Erythroblast (primary cell): ENCODE data around the gene LHX5.

Experiments
- GATA1 ChIP-seq: IDR thresholded peaks from 2 replicates; pipeline ENCODE4 v1.6.1; 2011; ENCODE audit warnings: low read depth, mild to moderate bottlenecking, control low read depth, low read length, moderate library complexity
- POLR2A ChIP-seq: IDR thresholded peaks from 2 replicates; pipeline ENCODE4 v1.6.1; 2011; ENCODE audit warnings: mild to moderate bottlenecking, low read length

DNA sequence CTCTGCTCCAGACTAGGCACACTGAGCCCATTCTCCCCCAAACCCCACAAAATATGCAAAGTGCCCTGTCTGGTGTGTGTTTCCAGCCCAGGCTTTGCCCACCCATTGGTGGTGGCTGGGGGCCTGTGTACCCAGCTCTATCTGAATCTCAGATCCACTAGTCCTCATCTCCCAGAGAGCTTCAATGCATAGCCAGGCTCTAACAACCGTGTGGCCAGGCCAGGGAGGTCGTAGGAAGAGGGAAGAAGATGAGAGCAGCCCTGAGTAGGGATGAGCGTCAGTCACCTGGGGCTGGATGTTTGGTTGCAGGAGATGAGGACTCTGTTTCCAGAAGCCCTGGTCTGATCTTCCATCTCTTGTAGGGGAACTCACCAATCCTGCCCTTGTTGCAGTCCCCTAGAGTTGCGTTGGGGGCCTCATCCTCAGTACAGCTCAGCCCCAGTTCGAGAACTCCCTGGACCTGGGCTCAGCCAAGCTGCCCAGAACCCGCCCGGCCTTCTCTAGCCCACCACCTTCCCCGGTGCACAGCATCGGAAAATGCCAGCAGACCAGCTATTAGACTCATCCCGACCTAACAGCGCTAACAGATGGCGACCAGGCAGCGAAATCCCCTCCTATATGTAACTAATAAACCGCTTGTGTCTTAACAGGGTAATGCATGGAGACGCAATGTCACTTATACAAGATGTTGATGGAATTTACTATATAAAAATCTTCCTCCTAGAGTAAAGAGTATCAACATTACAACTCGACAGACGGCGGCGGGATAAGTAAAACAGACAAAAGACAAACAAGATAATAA is 3.2 kb upstream of the LHX5 start:
- no peak for TF ChIP-seq POLR2A
- TF ChIP-seq GATA1 = no peak
